CD4-positive, CD25-positive, alpha-beta regulatory T cell (primary cell): Measurements from ENCODE around the gene SLC25A13. TPM values are rescaled to one million over a fixed set of nuclear protein-coding genes. Genes with fewer than 3 reads are reported as not detected.
"Not testable (repeated sequence)": the region's sequence is repeated elsewhere in the genome, so short reads cannot be mapped to it uniquely, and the experiment has no call there.

Experiments
- ATAC-seq, 2 donors: fragments of 150-1000 bp; cut with Tn5 transposase; one replicate each; pipeline ENCODE4 v1.10.0; 2021; ENCODE audit warnings: low read depth in 2 of 2, moderate number of reproducible peaks in 2 of 2, moderate library complexity in 1 of 2
- DNase-seq, 3 donors: peaks; one replicate each; pipeline versions ENCODE4 v3.0.0 to v3.0.0-alpha.2; 2012 to 2022; ENCODE audit warnings: mixed read lengths in 1 of 3
- H3K27ac ChIP-seq: one replicate; pipeline ENCODE4 v1.7.0; 2013; ENCODE audit warnings: mild to moderate bottlenecking, low read length; ENCODE audit not compliant: insufficient read depth, poor library complexity, severe bottlenecking
- H3K27me3 ChIP-seq: one replicate; pipeline ENCODE4 v1.7.0; 2013; ENCODE audit warnings: low read length; ENCODE audit not compliant: control insufficient read depth, insufficient read depth
- H3K36me3 ChIP-seq: one replicate; pipeline ENCODE4 v1.7.0; 2013; ENCODE audit warnings: mild to moderate bottlenecking, low read length, moderate library complexity; ENCODE audit not compliant: control insufficient read depth, insufficient read depth
- H3K4me1 ChIP-seq: 2 replicates; pipeline ENCODE4 v1.7.0; 2013; ENCODE audit warnings: mild to moderate bottlenecking, low read length; ENCODE audit not compliant: insufficient read depth, control insufficient read depth, poor library complexity, severe bottlenecking
- H3K4me3 ChIP-seq: one replicate; pipeline ENCODE4 v1.7.0; 2013; ENCODE audit warnings: low read depth, mild to moderate bottlenecking, low read length, moderate library complexity
- H3K9me3 ChIP-seq, 2 experiments: 1 replicate in 1 of 2; 2 replicates in 1 of 2; pipeline ENCODE4 v1.7.0; 2013; ENCODE audit warnings: low read length in 2 of 2, mild to moderate bottlenecking in 1 of 2, moderate library complexity in 1 of 2; ENCODE audit not compliant: control insufficient read depth in 2 of 2
- H3K27ac Mint-ChIP-seq, 3 donors: one replicate each; pipeline ENCODE4 v1.8.0; 2020 to 2022; ENCODE audit warnings: mild to moderate bottlenecking in 3 of 3, mixed read lengths in 3 of 3, moderate library complexity in 2 of 3
- H3K27me3 Mint-ChIP-seq: one replicate; pipeline ENCODE4 v1.8.0; 2022; ENCODE audit warnings: mild to moderate bottlenecking, mixed read lengths
- H3K36me3 Mint-ChIP-seq: one replicate; pipeline ENCODE4 v1.8.0; 2020; ENCODE audit warnings: mixed read lengths
- H3K4me1 Mint-ChIP-seq, 4 donors: one replicate each; pipeline ENCODE4 v1.8.0; 2020 to 2022; ENCODE audit warnings: mixed read lengths in 4 of 4, mild to moderate bottlenecking in 1 of 4
- H3K4me3 Mint-ChIP-seq, 4 donors: one replicate each; pipeline ENCODE4 v1.8.0; 2020 to 2022; ENCODE audit warnings: mild to moderate bottlenecking in 4 of 4, mixed read lengths in 4 of 4, moderate library complexity in 3 of 4
- H3K9me3 Mint-ChIP-seq, 7 donors: one replicate each; pipeline ENCODE4 v1.8.0; 2020 to 2022; ENCODE audit warnings: mixed read lengths in 7 of 7, mild to moderate bottlenecking in 3 of 7, moderate library complexity in 2 of 7
- polyA plus RNA-seq, 4 donors: library from polyadenylated mRNA; unstranded; fragments of 300-500 nt; fragmentation: Illumina TruSeq; gene quantifications; one replicate each; pipeline ENCODE4 v1.2.3, GENCODE V29; 2021
- total RNA-seq: library from RNA; stranded (reverse); gene quantifications from one replicate; pipeline ENCODE4 v1.2.3, GENCODE V29; 2022

SLC25A13 gene
- total and polyA plus RNA-seq, 5 donors from 2014 or later: 7.6 to 14.5 (median 8.7) TPM

- ATAC-seq (no peak), DNase-seq (no peak)
- Histone ChIP-seq H3K27me3 (no peaks in the 10 kb centered on the region), H3K27ac (no peak overlapping the region), H3K9me3 (no peaks in the 10 kb centered on the region), H3K36me3 (peaks cover 14% of the 10 kb centered on the region), H3K4me1 (no peaks in the 10 kb centered on the region), H3K4me3 (no peak overlapping the region)
- Mint-ChIP-seq H3K9me3 (no peaks in the 10 kb centered on the region), H3K36me3 (peaks cover 27% of the 10 kb centered on the region), H3K27me3 (no peaks in the 10 kb centered on the region), H3K27ac (no peak overlapping the region), H3K4me1 (peaks cover 0 to 2% (median 0%) of the 10 kb centered on the region in 4 donors), H3K4me3 (no peak overlapping the region)
Observed at GRCh38 chr7:96174812-96175211, 147.1 kb downstream of the SLC25A13 start.

DNA sequence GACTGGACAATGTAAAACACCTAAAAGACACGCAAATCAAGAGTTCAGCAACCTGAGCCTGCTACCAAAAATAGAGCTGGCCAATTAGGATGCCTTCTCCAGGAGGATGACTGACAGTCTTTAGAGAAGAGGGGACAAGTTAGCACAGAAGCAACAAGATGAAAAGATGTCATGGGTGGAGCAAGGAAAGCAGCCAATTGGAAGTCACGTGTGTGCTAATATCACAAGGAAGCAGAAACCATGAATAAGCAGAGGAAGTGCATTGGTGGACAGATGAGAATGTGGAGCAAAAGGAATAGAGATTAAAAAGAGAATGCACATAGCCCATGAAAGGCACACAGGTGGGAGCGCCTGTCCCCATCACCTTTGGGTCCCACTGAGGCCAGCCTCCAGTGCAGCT, 148.1 kb downstream of the SLC25A13 start:
- Mint-ChIP-seq H3K4me3 (no peak overlapping the region), H3K9me3 (no peaks in the 10 kb centered on the region), H3K27ac (peak overlapping the region in 1 of 3 donors; percentile 45), H3K4me1 (peaks cover 0 to 2% (median 0%) of the 10 kb centered on the region in 4 donors), H3K27me3 (no peaks in the 10 kb centered on the region), H3K36me3 (peaks cover 31% of the 10 kb centered on the region)
- no peaks in the 10 kb centered on the region for H3K9me3 ChIP-seq
- DNase-seq (no peak), ATAC-seq (no peak)
- H3K4me1 ChIP-seq: no peaks in the 10 kb centered on the region
- H3K4me3 ChIP-seq: no peak overlapping the region
- H3K27me3 ChIP-seq: no peaks in the 10 kb centered on the region
- no peak overlapping the region for H3K27ac ChIP-seq
- H3K36me3 ChIP-seq: peaks cover 20% of the 10 kb centered on the region

GRCh38 chr7:96169439-96169838, 152.5 kb downstream of the SLC25A13 start:
- Mint-ChIP-seq H3K4me1 (peaks cover 0 to 2% (median 0%) of the 10 kb centered on the region in 4 donors), H3K27ac (no peak overlapping the region), H3K9me3 (no peaks in the 10 kb centered on the region), H3K4me3 (no peak overlapping the region), H3K27me3 (no peaks in the 10 kb centered on the region), H3K36me3 (peaks cover 29% of the 10 kb centered on the region)
- Histone ChIP-seq H3K4me1 (no peaks in the 10 kb centered on the region), H3K9me3 (no peaks in the 10 kb centered on the region), H3K36me3 (peaks cover 12% of the 10 kb centered on the region), H3K27me3 (no peaks in the 10 kb centered on the region), H3K4me3 (no peak overlapping the region), H3K27ac (no peak overlapping the region)
- no peak for DNase-seq
- no peak for ATAC-seq

DNA sequence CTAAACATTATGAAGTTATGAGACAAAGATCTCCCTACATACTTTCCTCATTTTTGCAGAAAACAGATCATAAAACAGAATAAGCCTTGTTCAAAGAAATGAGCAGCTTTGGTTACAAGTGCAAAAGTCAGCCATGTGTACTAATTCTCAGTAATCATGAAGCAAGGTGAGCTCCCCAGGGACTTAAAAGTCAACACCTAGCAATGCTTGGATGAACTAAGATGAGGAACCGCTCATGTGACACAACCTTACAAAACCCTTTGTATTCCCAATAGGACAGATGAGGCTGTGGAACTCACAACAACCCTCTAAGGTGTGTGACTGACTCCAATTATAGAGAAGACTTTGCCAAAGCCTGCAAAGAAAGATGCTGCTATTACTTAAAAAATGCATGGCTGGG, 154.5 kb downstream of the SLC25A13 start:
- no peak overlapping the region for H3K4me3 Mint-ChIP-seq
- no peaks in the 10 kb centered on the region for H3K27me3 ChIP-seq
- DNase-seq: no peak
- no peaks in the 10 kb centered on the region for H3K4me1 ChIP-seq
- H3K4me3 ChIP-seq: no peak overlapping the region
- peaks cover 0 to 2% (median 0%) of the 10 kb centered on the region in 7 donors for H3K9me3 Mint-ChIP-seq
- no peaks in the 10 kb centered on the region for H3K9me3 ChIP-seq
- no peaks in the 10 kb centered on the region for H3K27me3 Mint-ChIP-seq
- no peak overlapping the region for H3K27ac ChIP-seq
- H3K27ac Mint-ChIP-seq: no peak overlapping the region
- ATAC-seq: no peak
- H3K36me3 ChIP-seq: peaks cover 22% of the 10 kb centered on the region
- no peaks in the 10 kb centered on the region for H3K4me1 Mint-ChIP-seq
- peaks cover 34% of the 10 kb centered on the region for H3K36me3 Mint-ChIP-seq

GRCh38 chr7:96161897-96162296, 160.0 kb downstream of the SLC25A13 start:
- Mint-ChIP-seq H3K27me3 (no peaks in the 10 kb centered on the region), H3K27ac (no peak overlapping the region), H3K4me1 (no peaks in the 10 kb centered on the region), H3K9me3 (peaks cover 0 to 2% (median 0%) of the 10 kb centered on the region in 7 donors), H3K4me3 (no peak overlapping the region), H3K36me3 (peaks cover 56% of the 10 kb centered on the region)
- no peak for DNase-seq
- H3K27me3 ChIP-seq: no peaks in the 10 kb centered on the region
- H3K36me3 ChIP-seq: peaks cover 16% of the 10 kb centered on the region
- H3K4me1 ChIP-seq: no peaks in the 10 kb centered on the region
- H3K4me3 ChIP-seq: no peak overlapping the region
- no peak for ATAC-seq
- H3K27ac ChIP-seq: no peak overlapping the region
- no peaks in the 10 kb centered on the region for H3K9me3 ChIP-seq

- no peaks in the 10 kb centered on the region for H3K9me3 Mint-ChIP-seq
- Histone ChIP-seq H3K9me3 (no peaks in the 10 kb centered on the region), H3K27me3 (no peaks in the 10 kb centered on the region), H3K27ac (no peak overlapping the region), H3K36me3 (peaks cover 2% of the 10 kb centered on the region), H3K4me1 (no peaks in the 10 kb centered on the region), H3K4me3 (no peak overlapping the region)
- H3K36me3 Mint-ChIP-seq: peaks cover 46% of the 10 kb centered on the region
- H3K27me3 Mint-ChIP-seq: no peaks in the 10 kb centered on the region
- H3K4me3 Mint-ChIP-seq: no peak overlapping the region
- H3K4me1 Mint-ChIP-seq: no peaks in the 10 kb centered on the region
- no peak overlapping the region for H3K27ac Mint-ChIP-seq
- no peak for ATAC-seq
- DNase-seq: no peak
Observed at GRCh38 chr7:96157856-96158255, 164.0 kb downstream of the SLC25A13 start.

DNA sequence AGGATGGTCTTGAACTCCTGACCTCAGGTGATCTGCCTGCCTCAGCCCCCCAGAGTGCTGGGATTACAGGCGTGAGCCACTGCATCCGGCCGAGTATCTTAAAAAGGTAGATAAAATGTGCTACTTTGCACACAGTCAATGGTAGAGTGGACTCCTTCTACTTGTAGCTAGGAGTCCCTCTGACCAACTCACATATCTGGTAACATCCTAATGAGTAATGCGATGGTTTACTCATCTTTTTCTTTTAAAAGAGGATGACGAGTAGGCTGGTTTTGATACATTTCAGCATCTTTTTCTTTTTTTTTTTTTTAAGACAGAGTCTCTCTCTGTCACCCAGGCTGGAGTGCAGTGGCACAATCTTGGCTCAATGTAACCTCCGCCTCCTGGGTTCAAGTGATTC, 167.4 kb downstream of the SLC25A13 start:
- not testable (repeated sequence) for H3K4me3 Mint-ChIP-seq, H3K9me3 Mint-ChIP-seq, H3K27ac Mint-ChIP-seq, H3K4me3 ChIP-seq, H3K27me3 Mint-ChIP-seq, H3K36me3 ChIP-seq, DNase-seq, H3K27me3 ChIP-seq, H3K4me1 Mint-ChIP-seq, H3K9me3 ChIP-seq, H3K4me1 ChIP-seq, H3K27ac ChIP-seq, ATAC-seq
- H3K36me3 Mint-ChIP-seq: peaks cover 42% of the 10 kb centered on the region

GRCh38 chr7:96152706-96153105, 169.2 kb downstream of the SLC25A13 start:
- no peak overlapping the region for H3K4me3 Mint-ChIP-seq
- H3K27ac Mint-ChIP-seq: peak overlapping the region in 2 of 3 donors; percentile 17 to 54
- no peak overlapping the region for H3K27ac ChIP-seq
- peaks cover 29% of the 10 kb centered on the region for H3K36me3 Mint-ChIP-seq
- H3K27me3 Mint-ChIP-seq: no peaks in the 10 kb centered on the region
- no peak overlapping the region for H3K4me3 ChIP-seq
- no peaks in the 10 kb centered on the region for H3K27me3 ChIP-seq
- DNase-seq: no peak
- H3K9me3 ChIP-seq: no peaks in the 10 kb centered on the region
- peaks cover 0 to 2% (median 0%) of the 10 kb centered on the region in 4 donors for H3K4me1 Mint-ChIP-seq
- ATAC-seq: no peak
- no peaks in the 10 kb centered on the region for H3K4me1 ChIP-seq
- peaks cover 0 to 2% (median 0%) of the 10 kb centered on the region in 7 donors for H3K9me3 Mint-ChIP-seq
- peaks cover 6% of the 10 kb centered on the region for H3K36me3 ChIP-seq
